NCI-H146 treated with DMSO at 0.1 percent for 48 hours (cell line): Measurements from ENCODE around the gene A1CF.
"Not testable (repeated sequence)": the region's sequence is repeated elsewhere in the genome, so short reads cannot be mapped to it uniquely, and the experiment has no call there.

Experiments used
- DNase-seq: peaks from one replicate; lab custom pipeline; 2025; ENCODE audit not compliant: unreplicated experiment; lab: John Stamatoyannopoulos, UW

A1CF gene

GRCh38 chr10:50885097-50885859 is at the start of gene A1CF:
Gene A1CF (minus strand): TSS chr10:50885627. CDS start chr10:50859940, 25,687 bp downstream.
- DNase-seq: no peak

GRCh38 chr10:50931948-50932431 is 46.6 kb upstream of the A1CF start:
- DNase-seq: no peak

GRCh38 chr10:50929670-50930069 is 44.2 kb upstream of the A1CF start:
- DNase-seq: no peak

- no peak for DNase-seq
These were observed 42.7 kb upstream of the A1CF start for GRCh38 chr10:50928190-50928552.

GRCh38 chr10:50927522-50928189 is 42.2 kb upstream of the A1CF start:
- no peak for DNase-seq

- DNase-seq: not testable (repeated sequence)
These were observed 38.0 kb upstream of the A1CF start for GRCh38 chr10:50923471-50923870.

GRCh38 chr10:50919010-50919409 is 33.6 kb upstream of the A1CF start:
- no peak for DNase-seq

- no peak for DNase-seq
These were observed 33.1 kb upstream of the A1CF start for GRCh38 chr10:50918529-50918928.

GRCh38 chr10:50917486-50917885 is 32.1 kb upstream of the A1CF start:
- DNase-seq: no peak

GRCh38 chr10:50909334-50910014 is 24.0 kb upstream of the A1CF start:
- DNase-seq: no peak

- DNase-seq: no peak
These were observed 22.9 kb upstream of the A1CF start for GRCh38 chr10:50908366-50908765.

- not testable (repeated sequence) for DNase-seq
These were observed 20.4 kb upstream of the A1CF start for GRCh38 chr10:50905797-50906196.

- DNase-seq: no peak
These were observed 11.3 kb upstream of the A1CF start for GRCh38 chr10:50896721-50897120.

- no peak for DNase-seq
These were observed 8.9 kb upstream of the A1CF start for GRCh38 chr10:50894312-50894711.

- DNase-seq: no peak
These were observed 7.0 kb upstream of the A1CF start for GRCh38 chr10:50892467-50892866.

- no peak for DNase-seq
These were observed 1.1 kb downstream of the A1CF start for GRCh38 chr10:50884302-50884701.

- DNase-seq: no peak
These were observed 1.8 kb downstream of the A1CF start for GRCh38 chr10:50883629-50884028.

- no peak for DNase-seq
These were observed 2.9 kb downstream of the A1CF start for GRCh38 chr10:50882540-50882983.

- not testable (repeated sequence) for DNase-seq
These were observed 4.4 kb downstream of the A1CF start for GRCh38 chr10:50881046-50881445.

- DNase-seq: no peak
These were observed 9.0 kb downstream of the A1CF start for GRCh38 chr10:50876429-50876828.

GRCh38 chr10:50874723-50875122 is 10.7 kb downstream of the A1CF start:
- no peak for DNase-seq

- no peak for DNase-seq
These were observed 19.1 kb downstream of the A1CF start for GRCh38 chr10:50866317-50866716.
